B cell (primary cell): Measurements from ENCODE around the gene POLN.

Experiments
- EZH2 ChIP-seq: IDR thresholded peaks from 2 replicates; pipeline ENCODE4 v1.6.1; 2012; ENCODE audit warnings: borderline replicate concordance, low read depth, mild to moderate bottlenecking, moderate library complexity, low read length; ENCODE audit not compliant: insufficient read depth, poor library complexity, severe bottlenecking
- TF ChIP-seq, protein P1 (sequence below): fragments of 200-600 bp; IDR thresholded peaks from one replicate; pipeline ENCODE4 v1.8.0; 2022; ENCODE audit warnings: antibody characterized with exemption, mild to moderate bottlenecking

DNA sequence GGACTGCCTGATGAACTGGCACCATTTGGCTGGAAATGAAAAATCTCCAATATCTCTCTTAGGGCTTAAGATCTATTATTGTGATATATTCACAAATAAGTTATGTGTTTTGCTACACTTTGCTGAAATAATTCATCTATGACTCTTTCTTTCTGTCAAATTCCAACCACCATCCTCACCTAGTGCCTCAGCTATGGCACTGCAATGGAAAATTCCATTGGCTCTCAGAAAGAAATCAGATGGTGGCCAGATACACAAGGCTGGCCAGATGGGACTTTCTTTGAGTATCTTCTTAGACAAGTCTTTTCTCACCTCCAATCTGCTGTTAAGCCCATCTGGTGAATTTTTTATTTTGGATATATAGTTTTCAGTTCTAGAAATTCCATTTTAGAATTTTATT is 154.8 kb downstream of the POLN start:
- TF ChIP-seq, protein P1, sequence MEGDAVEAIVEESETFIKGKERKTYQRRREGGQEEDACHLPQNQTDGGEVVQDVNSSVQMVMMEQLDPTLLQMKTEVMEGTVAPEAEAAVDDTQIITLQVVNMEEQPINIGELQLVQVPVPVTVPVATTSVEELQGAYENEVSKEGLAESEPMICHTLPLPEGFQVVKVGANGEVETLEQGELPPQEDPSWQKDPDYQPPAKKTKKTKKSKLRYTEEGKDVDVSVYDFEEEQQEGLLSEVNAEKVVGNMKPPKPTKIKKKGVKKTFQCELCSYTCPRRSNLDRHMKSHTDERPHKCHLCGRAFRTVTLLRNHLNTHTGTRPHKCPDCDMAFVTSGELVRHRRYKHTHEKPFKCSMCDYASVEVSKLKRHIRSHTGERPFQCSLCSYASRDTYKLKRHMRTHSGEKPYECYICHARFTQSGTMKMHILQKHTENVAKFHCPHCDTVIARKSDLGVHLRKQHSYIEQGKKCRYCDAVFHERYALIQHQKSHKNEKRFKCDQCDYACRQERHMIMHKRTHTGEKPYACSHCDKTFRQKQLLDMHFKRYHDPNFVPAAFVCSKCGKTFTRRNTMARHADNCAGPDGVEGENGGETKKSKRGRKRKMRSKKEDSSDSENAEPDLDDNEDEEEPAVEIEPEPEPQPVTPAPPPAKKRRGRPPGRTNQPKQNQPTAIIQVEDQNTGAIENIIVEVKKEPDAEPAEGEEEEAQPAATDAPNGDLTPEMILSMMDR = no peak
- TF ChIP-seq EZH2 = no peak
